GM13976 (cell line): ENCODE results near the gene HS3ST6.

ENCODE experiments used
- DNase-seq: peaks from one replicate; pipeline ENCODE4 v3.0.0; 2012; ENCODE audit warnings: low spot score
- in situ Hi-C: fragments of 300-500 bp; cut with MboI; formaldehyde crosslinking; loops from one replicate; pipeline ENCODE4 v1.12.0; 2022; ENCODE audit warnings: low sequenced_read_pairs, mixed read lengths, inconsistent platforms; ENCODE audit not compliant: unreplicated experiment
- TF ChIP-seq, protein P1 (sequence below): IDR thresholded peaks from 2 replicates; pipeline ENCODE4 v1.5.1; 2012; ENCODE audit warnings: borderline replicate concordance, mild to moderate bottlenecking; ENCODE audit not compliant: insufficient read depth; ENCODE audit errors: extremely low read depth, missing control alignments, control extremely low read depth

HS3ST6 gene

GRCh38 chr16:1938910-1939309 is 20.7 kb upstream of the HS3ST6 start:
- in situ Hi-C loops: loop anchor here (10.0 kb wide), 1 partner anchor 74 kb away; no protein-coding TSS in a partner anchor
- no peak for DNase-seq
- TF ChIP-seq, protein P1, sequence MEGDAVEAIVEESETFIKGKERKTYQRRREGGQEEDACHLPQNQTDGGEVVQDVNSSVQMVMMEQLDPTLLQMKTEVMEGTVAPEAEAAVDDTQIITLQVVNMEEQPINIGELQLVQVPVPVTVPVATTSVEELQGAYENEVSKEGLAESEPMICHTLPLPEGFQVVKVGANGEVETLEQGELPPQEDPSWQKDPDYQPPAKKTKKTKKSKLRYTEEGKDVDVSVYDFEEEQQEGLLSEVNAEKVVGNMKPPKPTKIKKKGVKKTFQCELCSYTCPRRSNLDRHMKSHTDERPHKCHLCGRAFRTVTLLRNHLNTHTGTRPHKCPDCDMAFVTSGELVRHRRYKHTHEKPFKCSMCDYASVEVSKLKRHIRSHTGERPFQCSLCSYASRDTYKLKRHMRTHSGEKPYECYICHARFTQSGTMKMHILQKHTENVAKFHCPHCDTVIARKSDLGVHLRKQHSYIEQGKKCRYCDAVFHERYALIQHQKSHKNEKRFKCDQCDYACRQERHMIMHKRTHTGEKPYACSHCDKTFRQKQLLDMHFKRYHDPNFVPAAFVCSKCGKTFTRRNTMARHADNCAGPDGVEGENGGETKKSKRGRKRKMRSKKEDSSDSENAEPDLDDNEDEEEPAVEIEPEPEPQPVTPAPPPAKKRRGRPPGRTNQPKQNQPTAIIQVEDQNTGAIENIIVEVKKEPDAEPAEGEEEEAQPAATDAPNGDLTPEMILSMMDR: no peak

- DNase-seq: no peak
- in situ Hi-C loops: loop anchor here (10.0 kb wide), 1 partner anchor 74 kb away; no protein-coding TSS in a partner anchor
- TF ChIP-seq, protein P1: no peak
Measured at GRCh38 chr16:1938316-1938715, 20.1 kb upstream of the HS3ST6 start.

DNA sequence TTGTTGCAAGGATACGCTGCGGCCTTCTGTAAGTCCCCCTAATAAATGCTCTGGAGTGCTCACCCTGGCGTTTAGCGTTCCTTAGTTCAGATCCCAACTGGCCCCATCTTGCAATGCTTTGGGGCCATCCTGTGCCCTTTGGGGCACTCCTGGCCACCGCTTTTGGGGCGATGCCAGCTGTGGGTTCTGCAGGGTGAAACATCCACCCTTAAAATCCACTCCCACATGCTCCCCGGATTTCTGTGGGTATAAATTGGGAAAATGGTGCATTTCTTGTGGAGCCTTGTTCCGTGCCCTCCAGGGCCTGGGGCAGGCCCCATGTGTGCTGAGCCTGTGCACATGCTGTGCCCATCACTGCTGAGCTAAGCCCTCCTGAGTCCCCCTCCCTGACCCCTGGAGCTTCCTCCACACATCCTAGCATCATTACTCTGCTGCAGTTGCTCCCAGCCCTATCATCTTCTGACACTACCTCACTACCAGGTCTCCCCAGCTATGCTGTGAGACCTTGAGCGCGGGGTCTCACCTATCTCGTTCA is 18.8 kb upstream of the HS3ST6 start:
- in situ Hi-C loops: loop anchor here (10.0 kb wide), 1 partner anchor 72 kb away; no protein-coding TSS in a partner anchor
- TF ChIP-seq, protein P1: no peak
- DNase-seq: no peak

DNA sequence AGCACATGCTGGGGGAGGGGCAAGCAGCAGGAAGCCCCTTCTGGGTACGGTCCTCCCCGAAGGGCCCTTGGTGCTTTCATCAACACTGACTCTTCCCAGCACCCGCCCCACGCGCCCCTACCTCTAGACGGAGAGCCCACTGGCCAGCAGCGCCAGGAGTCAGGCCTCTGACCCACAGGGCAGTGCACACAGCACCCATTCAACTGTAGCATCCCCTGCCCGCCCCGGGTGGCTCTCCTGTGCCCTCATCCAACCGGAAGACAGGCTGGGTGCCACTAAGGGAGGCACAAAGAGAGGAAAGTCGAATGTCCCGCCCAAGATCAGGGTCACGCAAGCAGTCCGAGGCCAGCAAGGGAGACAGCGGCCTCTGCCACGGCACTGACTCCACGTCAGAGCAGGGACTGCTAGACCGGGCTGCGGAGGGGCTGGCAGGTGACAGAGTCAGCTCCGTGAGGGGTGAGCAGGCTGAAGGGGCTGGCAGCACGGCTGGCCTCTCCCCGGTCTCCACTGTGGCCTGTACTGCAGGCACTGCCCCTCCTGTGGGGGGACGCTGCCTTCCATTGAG is 15.0 kb upstream of the HS3ST6 start:
- TF ChIP-seq, protein P1: no peak
- no peak for DNase-seq
- in situ Hi-C loops: loop anchor here (10.0 kb wide), 1 partner anchor 68 kb away; no protein-coding TSS in a partner anchor

DNA sequence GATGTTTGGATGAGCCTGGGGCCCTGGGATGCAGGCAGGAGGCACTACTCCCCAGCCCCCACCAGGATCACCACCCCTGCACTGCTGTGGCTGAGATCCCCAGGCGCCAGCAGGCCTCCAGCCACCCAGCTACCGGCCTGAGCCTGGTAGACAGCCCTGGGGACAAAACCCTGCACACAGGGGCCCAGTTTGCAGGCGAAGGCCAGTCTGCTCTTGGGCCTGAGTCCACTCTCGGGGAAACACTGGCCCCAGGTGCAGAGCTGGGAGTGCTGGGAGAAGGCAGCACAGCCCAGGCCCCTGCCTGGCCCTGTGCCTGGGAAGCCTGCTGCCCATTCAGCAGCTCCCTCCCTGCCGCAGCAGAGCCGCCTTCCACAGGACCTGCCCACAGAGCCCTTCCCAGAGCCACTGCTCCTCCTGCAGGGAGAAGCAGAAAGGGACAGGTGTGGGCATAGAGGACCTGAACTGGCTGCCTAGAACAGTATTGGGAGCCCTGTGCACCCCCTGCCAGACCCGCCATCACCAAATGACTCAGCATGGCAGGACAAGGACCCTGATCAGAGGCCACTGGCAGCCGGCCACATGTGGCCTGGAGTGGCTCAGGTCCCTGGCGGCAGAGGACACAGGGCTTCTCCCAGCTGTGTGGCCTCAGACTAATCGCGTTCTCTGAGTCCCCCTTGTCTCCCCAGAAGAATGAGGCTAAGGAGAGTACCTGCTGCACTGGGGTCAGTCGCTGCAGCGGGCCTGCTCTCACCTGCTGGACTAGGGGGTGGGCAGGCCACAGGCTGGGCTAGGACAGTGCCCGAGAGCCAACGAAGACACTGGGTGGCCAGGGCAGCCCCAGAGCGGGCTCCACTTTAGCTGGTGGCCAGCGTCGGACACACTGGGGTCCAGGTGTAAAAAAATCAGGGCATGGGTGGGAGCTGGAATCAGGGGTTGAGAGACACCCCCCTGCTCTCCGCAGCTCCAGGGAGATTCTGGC is 14.1 kb upstream of the HS3ST6 start:
- in situ Hi-C loops: loop anchor here (10.0 kb wide), 1 partner anchor 68 kb away; no protein-coding TSS in a partner anchor
- TF ChIP-seq, protein P1: no peak
- no peak for DNase-seq

- DNase-seq: no peak
- TF ChIP-seq, protein P1: no peak
- in situ Hi-C loops: loop anchor here (10.0 kb wide), 1 partner anchor 66 kb away; no protein-coding TSS in a partner anchor
Measured at GRCh38 chr16:1930338-1930720, 12.1 kb upstream of the HS3ST6 start.
